Immature natural killer cell (primary cell): ENCODE results near the gene GNAL. TPM values are rescaled to one million over a fixed set of nuclear protein-coding genes. Genes with fewer than 3 reads are reported as not detected.
"Not testable (repeated sequence)": the region's sequence is repeated elsewhere in the genome, so short reads cannot be mapped to it uniquely, and the experiment has no call there.

Experiments used
- DNase-seq, 3 donors: peaks; one replicate each; pipeline ENCODE4 v3.0.0; 2022; ENCODE audit warnings: mixed read lengths in 1 of 3
- H3K27ac Mint-ChIP-seq, 6 donors: one replicate each; pipeline ENCODE4 v1.8.0; 2020; ENCODE audit warnings: mixed read lengths in 6 of 6, mild to moderate bottlenecking in 5 of 6, inconsistent platforms in 4 of 6, moderate library complexity in 3 of 6
- H3K27me3 Mint-ChIP-seq, 3 donors: one replicate each; pipeline ENCODE4 v1.8.0; 2020 to 2021; ENCODE audit warnings: low read depth in 3 of 3, mild to moderate bottlenecking in 3 of 3, mixed read lengths in 3 of 3, moderate library complexity in 3 of 3, inconsistent platforms in 1 of 3
- H3K36me3 Mint-ChIP-seq, 3 donors: one replicate each; pipeline ENCODE4 v1.8.0; 2020; ENCODE audit warnings: mixed read lengths in 3 of 3, inconsistent platforms in 2 of 3, mild to moderate bottlenecking in 2 of 3
- H3K4me1 Mint-ChIP-seq, 2 donors: one replicate each; pipeline ENCODE4 v1.8.0; 2020; ENCODE audit warnings: inconsistent platforms in 2 of 2, mild to moderate bottlenecking in 2 of 2, mixed read lengths in 2 of 2, moderate library complexity in 1 of 2
- H3K4me3 Mint-ChIP-seq, 5 donors: one replicate each; pipeline ENCODE4 v1.8.0; 2020; ENCODE audit warnings: mild to moderate bottlenecking in 5 of 5, mixed read lengths in 5 of 5, inconsistent platforms in 3 of 5, moderate library complexity in 3 of 5
- H3K9me3 Mint-ChIP-seq, 6 donors: one replicate each; pipeline ENCODE4 v1.8.0; 2020; ENCODE audit warnings: mild to moderate bottlenecking in 6 of 6, mixed read lengths in 6 of 6, inconsistent platforms in 4 of 6, moderate library complexity in 3 of 6
- polyA plus RNA-seq, 3 donors: library from polyadenylated mRNA; unstranded; fragments of 300-500 nt; fragmentation: Illumina TruSeq; gene quantifications; one replicate each; pipeline ENCODE4 v1.2.3, GENCODE V29; 2021

GNAL gene
- 1 to 10 TPM; 4.1 to 4.9 (median 4.2) TPM for polyA plus RNA-seq

DNA sequence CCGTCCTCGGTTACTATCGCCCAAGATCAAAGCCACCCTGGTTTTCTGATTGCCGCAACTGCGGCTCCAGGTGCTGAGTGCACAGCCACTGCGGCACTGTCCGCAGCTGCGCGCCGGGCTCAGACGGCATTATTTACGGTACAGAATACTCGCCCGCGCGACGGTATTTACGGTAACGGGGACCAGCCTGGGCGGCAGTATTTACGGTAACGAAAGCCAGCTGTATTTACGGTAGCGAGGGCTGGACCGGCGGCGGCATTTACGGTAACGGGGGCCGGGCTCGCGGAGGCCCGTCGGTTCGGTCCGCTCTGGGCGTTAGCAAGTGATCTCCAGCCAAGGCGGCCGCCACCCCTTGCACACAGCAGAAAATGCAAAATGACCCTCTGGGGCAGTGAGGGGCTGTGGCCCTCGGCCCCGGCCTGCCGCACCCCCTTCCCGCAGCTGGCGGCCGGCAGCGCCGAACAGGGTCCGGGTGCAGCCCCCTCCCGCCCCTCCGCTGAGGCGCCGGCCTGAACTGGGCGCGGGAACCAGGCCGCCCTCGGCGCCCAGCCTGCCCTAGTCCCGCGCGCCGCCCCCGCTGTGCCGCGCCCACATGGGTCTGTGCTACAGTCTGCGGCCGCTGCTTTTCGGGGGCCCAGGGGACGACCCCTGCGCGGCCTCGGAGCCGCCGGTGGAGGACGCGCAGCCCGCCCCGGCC is at the start of gene GNAL:
Gene GNAL, plus strand, starts transcription at position 293 of the 697 bp plus-strand sequence. Its CDS starts 300 bp downstream, at position 593.
- Mint-ChIP-seq H3K4me1 (peaks cover 8 to 10% of the 10 kb centered on the region in 2 donors), H3K27ac (no peak within 1 kb of the TSS), H3K27me3 (peaks cover 13 to 27% (median 16%) of the 10 kb centered on the region in 3 donors), H3K9me3 (peaks cover 0 to 19% (median 9%) of the 10 kb centered on the region in 6 donors), H3K36me3 (peaks cover 0 to 9% (median 6%) of the 10 kb centered on the region in 3 donors), H3K4me3 (peak within 1 kb of the TSS; percentile 40 to 70 (median 67))
- DNase-seq, result peak; percentile 9 to 26 (median 21)

- not testable (repeated sequence) for H3K36me3 Mint-ChIP-seq, H3K9me3 Mint-ChIP-seq, H3K27ac Mint-ChIP-seq, H3K4me1 Mint-ChIP-seq, DNase-seq, H3K27me3 Mint-ChIP-seq, H3K4me3 Mint-ChIP-seq
These were observed 41.8 kb upstream of the GNAL start for GRCh38 chr18:11647310-11647709.

DNA sequence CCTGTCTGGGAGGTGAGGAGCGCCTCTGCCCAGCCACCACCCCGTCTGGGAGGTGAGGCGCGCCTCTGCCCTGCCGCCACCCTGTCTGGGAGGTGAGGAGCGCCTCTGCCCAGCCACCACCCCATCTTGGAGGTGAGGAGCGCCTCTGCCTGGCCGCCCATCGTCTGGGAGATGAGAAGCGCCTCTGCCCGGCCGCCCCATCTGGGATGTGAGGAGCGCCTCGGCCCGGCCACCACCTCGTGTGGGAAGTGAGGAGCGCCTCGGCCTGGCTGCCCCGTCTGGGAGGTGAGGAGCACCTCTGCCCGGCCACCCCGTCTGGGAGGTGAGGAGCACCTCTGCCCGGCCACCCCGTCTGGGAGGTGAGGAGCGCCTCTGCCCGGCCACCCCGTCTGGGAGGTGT is 41.3 kb upstream of the GNAL start:
- not testable (repeated sequence) for H3K4me3 Mint-ChIP-seq, H3K4me1 Mint-ChIP-seq, H3K27ac Mint-ChIP-seq, DNase-seq, H3K36me3 Mint-ChIP-seq, H3K9me3 Mint-ChIP-seq, H3K27me3 Mint-ChIP-seq

DNA sequence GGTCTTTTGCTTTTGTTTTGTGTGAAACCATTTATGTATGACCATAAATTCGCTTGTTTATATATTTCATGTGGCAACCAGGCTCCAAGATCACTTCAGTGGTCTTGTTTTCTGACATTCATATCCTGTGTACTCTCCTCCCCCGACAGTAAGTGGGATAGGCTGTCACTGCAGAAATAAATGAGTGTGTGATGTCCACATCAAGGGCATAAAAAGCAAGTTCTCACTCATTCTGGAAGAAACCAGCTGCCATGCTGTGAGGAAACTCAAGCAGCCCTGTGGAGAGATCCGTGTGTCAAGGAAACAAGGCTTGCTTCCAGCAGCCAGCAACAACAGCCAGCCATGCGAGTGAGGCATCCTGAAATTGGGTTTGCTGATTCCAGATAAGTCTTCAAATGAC is 39.2 kb upstream of the GNAL start:
- Mint-ChIP-seq H3K4me3 (no peak overlapping the region), H3K9me3 (peaks cover 0 to 9% (median 4%) of the 10 kb centered on the region in 6 donors), H3K4me1 (no peaks in the 10 kb centered on the region), H3K27ac (no peak overlapping the region), H3K36me3 (no peaks in the 10 kb centered on the region), H3K27me3 (peaks cover 5 to 9% (median 6%) of the 10 kb centered on the region in 3 donors)
- DNase-seq, result no peak

DNA sequence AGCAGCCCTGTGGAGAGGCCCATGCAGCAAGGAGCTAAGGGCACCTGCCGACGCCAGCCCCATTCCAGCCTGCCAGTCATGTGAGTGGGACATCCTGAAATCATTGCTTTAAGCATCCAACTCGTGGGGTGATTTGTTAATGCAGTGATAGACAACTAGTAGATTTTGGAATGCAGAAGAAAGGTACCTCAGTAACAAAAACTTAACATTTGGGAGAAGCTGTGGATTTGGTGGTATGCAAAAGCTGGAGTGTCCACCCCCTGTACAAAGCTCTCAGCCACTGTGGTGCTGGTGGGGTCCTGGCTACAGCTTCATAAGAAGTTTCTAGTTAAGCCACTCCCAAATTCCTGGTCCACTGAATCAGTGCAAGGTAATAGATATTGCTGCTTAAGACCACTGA is 37.2 kb upstream of the GNAL start:
- H3K4me3 Mint-ChIP-seq, result no peak overlapping the region
- H3K4me1 Mint-ChIP-seq, result peaks cover 0 to 4% of the 10 kb centered on the region in 2 donors
- no peak for DNase-seq
- peaks cover 5 to 14% (median 9%) of the 10 kb centered on the region in 3 donors for H3K27me3 Mint-ChIP-seq
- H3K9me3 Mint-ChIP-seq, result peaks cover 0 to 9% (median 4%) of the 10 kb centered on the region in 6 donors
- H3K27ac Mint-ChIP-seq, result no peak overlapping the region
- H3K36me3 Mint-ChIP-seq, result no peaks in the 10 kb centered on the region

GRCh38 chr18:11653521-11653920 is 35.5 kb upstream of the GNAL start:
- Mint-ChIP-seq H3K4me1 (peaks cover 0 to 4% of the 10 kb centered on the region in 2 donors), H3K27ac (no peak overlapping the region), H3K27me3 (peaks cover 8 to 18% (median 13%) of the 10 kb centered on the region in 3 donors), H3K36me3 (no peaks in the 10 kb centered on the region), H3K4me3 (no peak overlapping the region), H3K9me3 (peaks cover 0 to 6% (median 4%) of the 10 kb centered on the region in 6 donors)
- DNase-seq, result no peak

DNA sequence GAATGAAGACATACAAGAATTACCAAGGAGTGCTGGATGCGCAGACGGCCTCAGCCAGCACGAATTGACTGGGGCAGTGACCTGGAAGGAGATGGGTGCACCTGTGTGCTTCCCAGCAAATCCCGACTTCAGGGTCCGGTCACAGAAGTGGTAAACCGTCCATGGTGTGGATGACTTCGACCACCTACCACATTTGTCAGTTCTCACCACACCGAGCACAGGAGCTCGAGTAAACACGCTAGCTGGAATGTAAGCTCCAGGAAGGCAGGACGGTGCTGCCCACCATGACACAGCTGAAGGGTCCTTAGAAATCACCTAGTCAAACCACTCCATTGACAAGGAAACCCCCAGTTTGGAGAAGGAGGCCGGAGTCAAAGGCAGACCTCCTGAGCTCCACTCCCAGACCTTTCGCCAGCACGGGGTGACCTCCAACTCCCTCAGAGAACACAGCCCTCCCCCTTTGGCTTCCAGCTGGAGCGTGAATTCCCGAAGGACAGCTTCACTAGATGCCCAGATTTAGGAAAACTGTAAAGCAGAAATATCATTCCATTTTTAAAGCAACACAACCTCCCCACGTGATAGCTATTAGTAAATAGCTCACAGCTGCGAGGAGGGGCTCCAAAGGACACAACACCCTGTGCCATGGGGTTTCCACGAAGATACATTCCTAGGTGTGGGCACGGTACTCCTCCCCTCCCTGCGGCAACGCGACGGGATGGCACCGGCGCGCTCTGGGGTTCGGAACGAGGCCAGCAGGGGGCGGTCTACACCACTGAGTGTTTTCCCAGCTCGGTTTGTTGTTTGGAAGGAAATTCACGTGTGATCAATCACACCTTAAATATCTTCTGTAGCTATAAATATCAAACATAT is 34.1 kb upstream of the GNAL start:
- H3K9me3 Mint-ChIP-seq, result peaks cover 0 to 5% (median 0%) of the 10 kb centered on the region in 6 donors
- DNase-seq, result peak in 1 of 3 donors; percentile 14
- H3K4me1 Mint-ChIP-seq, result peaks cover 0 to 4% of the 10 kb centered on the region in 2 donors
- H3K4me3 Mint-ChIP-seq, result no peak overlapping the region
- H3K36me3 Mint-ChIP-seq, result no peaks in the 10 kb centered on the region
- H3K27me3 Mint-ChIP-seq, result peaks cover 8 to 18% (median 13%) of the 10 kb centered on the region in 3 donors
- H3K27ac Mint-ChIP-seq, result no peak overlapping the region

DNA sequence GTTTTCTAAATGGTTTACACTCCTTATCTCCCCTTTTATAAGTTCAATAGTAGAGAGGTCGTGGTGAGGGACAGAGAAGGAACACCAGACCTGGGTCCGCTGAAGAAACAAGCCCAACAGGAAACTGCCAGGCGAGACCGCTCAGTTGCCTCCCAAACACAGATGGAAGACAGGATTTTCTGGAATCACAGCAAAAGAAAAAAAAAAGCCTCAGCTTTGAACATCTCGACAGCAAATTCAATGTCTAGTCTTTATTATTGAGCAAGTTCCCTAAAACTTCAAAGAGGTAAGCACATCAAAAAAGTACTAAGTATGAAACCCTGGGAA is 33.5 kb upstream of the GNAL start:
- no peaks in the 10 kb centered on the region for H3K36me3 Mint-ChIP-seq
- DNase-seq, result no peak
- peaks cover 0 to 5% (median 0%) of the 10 kb centered on the region in 6 donors for H3K9me3 Mint-ChIP-seq
- no peak overlapping the region for H3K4me3 Mint-ChIP-seq
- H3K4me1 Mint-ChIP-seq, result peaks cover 0 to 4% of the 10 kb centered on the region in 2 donors
- H3K27me3 Mint-ChIP-seq, result peaks cover 8 to 18% (median 13%) of the 10 kb centered on the region in 3 donors
- no peak overlapping the region for H3K27ac Mint-ChIP-seq

DNA sequence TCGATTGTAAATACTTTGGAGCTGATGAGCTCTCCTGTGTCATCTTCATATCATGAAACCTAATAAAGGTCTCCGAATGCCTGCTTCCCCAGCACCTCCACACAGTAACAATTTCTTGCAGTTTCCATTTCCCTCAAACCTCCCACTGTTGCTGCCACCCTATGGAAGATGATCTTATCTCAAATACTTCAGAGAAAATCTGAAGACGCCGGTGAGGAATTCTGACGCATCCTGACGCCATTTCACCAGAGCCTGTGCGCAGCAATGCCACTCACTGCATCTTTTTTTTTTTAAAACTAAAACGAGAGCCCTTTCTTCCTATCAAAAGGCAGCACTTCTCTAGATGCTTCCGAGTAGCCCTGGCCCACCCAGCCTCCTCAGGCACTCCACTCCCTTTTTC is 31.9 kb upstream of the GNAL start:
- DNase-seq, result no peak
- peaks cover 0 to 4% of the 10 kb centered on the region in 2 donors for H3K4me1 Mint-ChIP-seq
- H3K27me3 Mint-ChIP-seq, result peaks cover 7 to 15% (median 11%) of the 10 kb centered on the region in 3 donors
- H3K4me3 Mint-ChIP-seq, result no peak overlapping the region
- no peaks in the 10 kb centered on the region for H3K36me3 Mint-ChIP-seq
- H3K9me3 Mint-ChIP-seq, result peaks cover 0 to under 1% (median 0%) of the 10 kb centered on the region in 6 donors
- no peak overlapping the region for H3K27ac Mint-ChIP-seq

GRCh38 chr18:11657554-11657953 is 31.5 kb upstream of the GNAL start:
- Mint-ChIP-seq H3K4me1 (peaks cover 0 to 4% of the 10 kb centered on the region in 2 donors), H3K4me3 (no peak overlapping the region), H3K36me3 (no peaks in the 10 kb centered on the region), H3K9me3 (no peaks in the 10 kb centered on the region), H3K27me3 (peaks cover 5 to 15% (median 11%) of the 10 kb centered on the region in 3 donors), H3K27ac (no peak overlapping the region)
- no peak for DNase-seq

GRCh38 chr18:11658019-11658418 is 31.0 kb upstream of the GNAL start:
- no peak overlapping the region for H3K4me3 Mint-ChIP-seq
- no peak overlapping the region for H3K27ac Mint-ChIP-seq
- peaks cover 3 to 14% (median 9%) of the 10 kb centered on the region in 3 donors for H3K27me3 Mint-ChIP-seq
- peaks cover 0 to 4% of the 10 kb centered on the region in 2 donors for H3K4me1 Mint-ChIP-seq
- DNase-seq, result no peak
- H3K9me3 Mint-ChIP-seq, result no peaks in the 10 kb centered on the region
- H3K36me3 Mint-ChIP-seq, result no peaks in the 10 kb centered on the region

- H3K27me3 Mint-ChIP-seq, result peaks cover 3 to 14% (median 6%) of the 10 kb centered on the region in 3 donors
- H3K9me3 Mint-ChIP-seq, result no peaks in the 10 kb centered on the region
- no peak overlapping the region for H3K4me3 Mint-ChIP-seq
- H3K36me3 Mint-ChIP-seq, result no peaks in the 10 kb centered on the region
- peaks cover 0 to 4% of the 10 kb centered on the region in 2 donors for H3K4me1 Mint-ChIP-seq
- no peak overlapping the region for H3K27ac Mint-ChIP-seq
- no peak for DNase-seq
These were observed 30.1 kb upstream of the GNAL start for GRCh38 chr18:11658989-11659388.

- H3K27me3 Mint-ChIP-seq, result peaks cover 3 to 6% (median 4%) of the 10 kb centered on the region in 3 donors
- peaks cover 0 to under 1% of the 10 kb centered on the region in 2 donors for H3K4me1 Mint-ChIP-seq
- no peak overlapping the region for H3K4me3 Mint-ChIP-seq
- DNase-seq, result no peak
- H3K9me3 Mint-ChIP-seq, result no peaks in the 10 kb centered on the region
- H3K36me3 Mint-ChIP-seq, result no peaks in the 10 kb centered on the region
- H3K27ac Mint-ChIP-seq, result no peak overlapping the region
These were observed 28.4 kb upstream of the GNAL start for GRCh38 chr18:11660691-11661090.

GRCh38 chr18:11661430-11661829 is 27.6 kb upstream of the GNAL start:
- Mint-ChIP-seq H3K27ac (no peak overlapping the region), H3K4me1 (no peaks in the 10 kb centered on the region), H3K36me3 (no peaks in the 10 kb centered on the region), H3K9me3 (no peaks in the 10 kb centered on the region), H3K27me3 (peaks cover 4% of the 10 kb centered on the region in 3 donors), H3K4me3 (no peak overlapping the region)
- no peak for DNase-seq
